Measurements from ENCODE around the gene ABCD4. TPM values are rescaled to one million over a fixed set of nuclear protein-coding genes. Genes with fewer than 3 reads are reported as not detected.

The ABCD4 gene
- 49.2 and 64.1 TPM in 2 replicates for total RNA-seq (2014; rRNA removed; shearing (Covaris generic); ENCODE audit: low replicate concordance)

GRCh38 chr14:74302634-74303569 lies at the start of gene ABCD4:
Gene ABCD4 (minus strand): TSS chr14:74302934. CDS start chr14:74302912, 22 bp downstream.
- Histone ChIP-seq H3K9me3 (ENCODE audit: low read length) (no peaks in the 10 kb centered on the region), H3K27ac (ENCODE audit: low read length) (peak within 1 kb of the TSS; percentile 37), H2AFZ (ENCODE audit: low read length) (peak within 1 kb of the TSS; percentile 98), H3K9ac (ENCODE audit: low read length) (peak within 1 kb of the TSS; percentile 82), H3K4me2 (ENCODE audit: low read depth, low read length, poor library complexity, severe bottlenecking) (peak within 1 kb of the TSS; percentile 78), H3K4me3 (ENCODE audit: low read length) (peak within 1 kb of the TSS; percentile 80), H3K27me3 (ENCODE audit: low read length) (no peaks in the 10 kb centered on the region), H3K4me1 (ENCODE audit: low read length) (peaks cover 16% of the 10 kb centered on the region), H3K9me2 (replicated peaks; ENCODE audit: insufficient read depth, low read length) (no peaks in the 10 kb centered on the region), H4K20me1 (ENCODE audit: insufficient read depth, low read depth, low read length) (no peaks in the 10 kb centered on the region), H3K79me2 (ENCODE audit: low read length) (peaks cover 41% of the 10 kb centered on the region), H3K36me3 (ENCODE audit: insufficient read depth, low read length) (peaks cover 12% of the 10 kb centered on the region)
- peak; percentile 98 for DNase-seq

- Histone ChIP-seq H3K4me1 (ENCODE audit: low read length) (no peaks in the 10 kb centered on the region), H3K4me2 (ENCODE audit: low read depth, low read length, poor library complexity, severe bottlenecking) (no peak overlapping the region), H3K9ac (ENCODE audit: low read length) (no peak overlapping the region), H3K36me3 (ENCODE audit: insufficient read depth, low read length) (no peaks in the 10 kb centered on the region), H3K27me3 (ENCODE audit: low read length) (no peaks in the 10 kb centered on the region), H2AFZ (ENCODE audit: low read length) (no peak overlapping the region), H3K4me3 (ENCODE audit: low read length) (no peak overlapping the region), H3K79me2 (ENCODE audit: low read length) (no peaks in the 10 kb centered on the region), H3K9me3 (ENCODE audit: low read length) (no peaks in the 10 kb centered on the region), H3K9me2 (replicated peaks; ENCODE audit: insufficient read depth, low read length) (no peaks in the 10 kb centered on the region), H3K27ac (ENCODE audit: low read length) (no peak overlapping the region), H4K20me1 (ENCODE audit: insufficient read depth, low read depth, low read length) (no peaks in the 10 kb centered on the region)
- DNase-seq: no peak
These were observed 48.2 kb upstream of the ABCD4 start for GRCh38 chr14:74350928-74351323.

- Histone ChIP-seq H4K20me1 (ENCODE audit: insufficient read depth, low read depth, low read length) (no peaks in the 10 kb centered on the region), H3K27me3 (ENCODE audit: low read length) (no peaks in the 10 kb centered on the region), H3K79me2 (ENCODE audit: low read length) (no peaks in the 10 kb centered on the region), H3K9ac (ENCODE audit: low read length) (no peak overlapping the region), H3K9me2 (replicated peaks; ENCODE audit: insufficient read depth, low read length) (no peaks in the 10 kb centered on the region), H2AFZ (ENCODE audit: low read length) (no peak overlapping the region), H3K4me1 (ENCODE audit: low read length) (no peaks in the 10 kb centered on the region), H3K27ac (ENCODE audit: low read length) (no peak overlapping the region), H3K4me2 (ENCODE audit: low read depth, low read length, poor library complexity, severe bottlenecking) (no peak overlapping the region), H3K4me3 (ENCODE audit: low read length) (no peak overlapping the region), H3K9me3 (ENCODE audit: low read length) (no peaks in the 10 kb centered on the region), H3K36me3 (ENCODE audit: insufficient read depth, low read length) (no peaks in the 10 kb centered on the region)
- DNase-seq: no peak
These were observed 47.6 kb upstream of the ABCD4 start for GRCh38 chr14:74350211-74350927.

- no peaks in the 10 kb centered on the region for H3K4me1 ChIP-seq (ENCODE audit: low read length)
- H3K9ac ChIP-seq (ENCODE audit: low read length): no peak overlapping the region
- no peaks in the 10 kb centered on the region for H4K20me1 ChIP-seq (ENCODE audit: insufficient read depth, low read depth, low read length)
These were observed 47.0 kb upstream of the ABCD4 start for GRCh38 chr14:74349757-74350156.

GRCh38 chr14:74348735-74349463 lies 46.2 kb upstream of the ABCD4 start:
- Histone ChIP-seq H3K9me2 (replicated peaks; ENCODE audit: insufficient read depth, low read length) (no peaks in the 10 kb centered on the region), H3K4me3 (ENCODE audit: low read length) (no peak overlapping the region), H3K4me1 (ENCODE audit: low read length) (no peaks in the 10 kb centered on the region), H3K36me3 (ENCODE audit: insufficient read depth, low read length) (no peaks in the 10 kb centered on the region), H3K27ac (ENCODE audit: low read length) (no peak overlapping the region), H2AFZ (ENCODE audit: low read length) (no peak overlapping the region), H4K20me1 (ENCODE audit: insufficient read depth, low read depth, low read length) (no peaks in the 10 kb centered on the region), H3K9me3 (ENCODE audit: low read length) (no peaks in the 10 kb centered on the region), H3K9ac (ENCODE audit: low read length) (no peak overlapping the region), H3K79me2 (ENCODE audit: low read length) (no peaks in the 10 kb centered on the region), H3K4me2 (ENCODE audit: low read depth, low read length, poor library complexity, severe bottlenecking) (no peak overlapping the region), H3K27me3 (ENCODE audit: low read length) (no peaks in the 10 kb centered on the region)
- DNase-seq: no peak

More at GRCh38 chr14:74349757-74350156, 47.0 kb upstream of the ABCD4 start:
- H3K9me2 ChIP-seq (replicated peaks; ENCODE audit: insufficient read depth, low read length): no peaks in the 10 kb centered on the region
- no peaks in the 10 kb centered on the region for H3K79me2 ChIP-seq (ENCODE audit: low read length)
- no peaks in the 10 kb centered on the region for H3K27me3 ChIP-seq (ENCODE audit: low read length)
- DNase-seq: no peak
- no peaks in the 10 kb centered on the region for H3K9me3 ChIP-seq (ENCODE audit: low read length)
- H3K4me2 ChIP-seq (ENCODE audit: low read depth, low read length, poor library complexity, severe bottlenecking): no peak overlapping the region
- no peak overlapping the region for H3K27ac ChIP-seq (ENCODE audit: low read length)
- H3K36me3 ChIP-seq (ENCODE audit: insufficient read depth, low read length): no peaks in the 10 kb centered on the region
- H2AFZ ChIP-seq (ENCODE audit: low read length): no peak overlapping the region
- no peak overlapping the region for H3K4me3 ChIP-seq (ENCODE audit: low read length)

GRCh38 chr14:74348241-74348734 lies 45.6 kb upstream of the ABCD4 start, which contains the start of gene VRTN:
Gene VRTN (plus strand): TSS chr14:74348471. CDS start chr14:74356784, 8,313 bp downstream.
- no peak within 1 kb of the TSS for H3K27ac ChIP-seq (ENCODE audit: low read length)
- no peaks in the 10 kb centered on the region for H3K79me2 ChIP-seq (ENCODE audit: low read length)
- no peak within 1 kb of the TSS for H3K9ac ChIP-seq (ENCODE audit: low read length)
- no peaks in the 10 kb centered on the region for H3K9me2 ChIP-seq (replicated peaks; ENCODE audit: insufficient read depth, low read length)
- no peaks in the 10 kb centered on the region for H3K9me3 ChIP-seq (ENCODE audit: low read length)
- H3K4me1 ChIP-seq (ENCODE audit: low read length): no peaks in the 10 kb centered on the region
- H3K27me3 ChIP-seq (ENCODE audit: low read length): no peaks in the 10 kb centered on the region
- no peak within 1 kb of the TSS for H2AFZ ChIP-seq (ENCODE audit: low read length)
- no peaks in the 10 kb centered on the region for H4K20me1 ChIP-seq (ENCODE audit: insufficient read depth, low read depth, low read length)
- no peak within 1 kb of the TSS for H3K4me2 ChIP-seq (ENCODE audit: low read depth, low read length, poor library complexity, severe bottlenecking)
- H3K4me3 ChIP-seq (ENCODE audit: low read length): no peak within 1 kb of the TSS
- no peaks in the 10 kb centered on the region for H3K36me3 ChIP-seq (ENCODE audit: insufficient read depth, low read length)
- DNase-seq: no peak

- Histone ChIP-seq H3K9me2 (replicated peaks; ENCODE audit: insufficient read depth, low read length) (no peaks in the 10 kb centered on the region), H3K27me3 (ENCODE audit: low read length) (no peaks in the 10 kb centered on the region), H3K79me2 (ENCODE audit: low read length) (no peaks in the 10 kb centered on the region), H4K20me1 (ENCODE audit: insufficient read depth, low read depth, low read length) (no peaks in the 10 kb centered on the region), H3K36me3 (ENCODE audit: insufficient read depth, low read length) (no peaks in the 10 kb centered on the region), H3K27ac (ENCODE audit: low read length) (no peak overlapping the region), H3K9me3 (ENCODE audit: low read length) (no peaks in the 10 kb centered on the region), H2AFZ (ENCODE audit: low read length) (no peak overlapping the region), H3K4me2 (ENCODE audit: low read depth, low read length, poor library complexity, severe bottlenecking) (no peak overlapping the region), H3K4me1 (ENCODE audit: low read length) (no peaks in the 10 kb centered on the region), H3K9ac (ENCODE audit: low read length) (no peak overlapping the region), H3K4me3 (ENCODE audit: low read length) (no peak overlapping the region)
- DNase-seq: peak; percentile 38
These were observed 45.0 kb upstream of the ABCD4 start for GRCh38 chr14:74347795-74348100.
